Measurements from ENCODE around the gene TEP1. TPM values are rescaled to one million over a fixed set of nuclear protein-coding genes. Genes with fewer than 3 reads are reported as not detected.

The TEP1 gene
- total RNA-seq, 2 donors from 2014 or later: 6.9 to 11.9 TPM

DNA sequence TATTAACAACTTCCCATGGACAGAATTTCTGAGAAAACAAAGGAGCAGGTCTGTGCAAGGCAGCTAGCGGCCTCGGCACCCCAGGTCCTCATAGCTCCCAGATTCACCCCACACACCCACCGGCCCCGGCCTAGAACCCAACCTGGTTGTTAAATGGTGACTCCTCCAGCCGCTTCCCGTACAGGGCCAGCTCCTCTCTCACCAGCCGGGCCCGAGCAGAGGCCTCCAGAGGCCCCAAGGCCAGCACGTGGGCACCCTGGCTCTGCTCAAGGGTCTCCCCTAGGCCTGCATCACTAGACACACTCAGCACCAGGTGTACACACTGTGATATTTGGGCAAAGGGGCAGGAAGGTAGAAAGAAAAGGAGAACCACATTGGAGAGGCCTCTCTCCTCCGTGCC, 30.3 kb downstream of the TEP1 start:
- no peaks in the 10 kb centered on the region for H3K9me3 ChIP-seq
- TF ChIP-seq, protein P1, sequence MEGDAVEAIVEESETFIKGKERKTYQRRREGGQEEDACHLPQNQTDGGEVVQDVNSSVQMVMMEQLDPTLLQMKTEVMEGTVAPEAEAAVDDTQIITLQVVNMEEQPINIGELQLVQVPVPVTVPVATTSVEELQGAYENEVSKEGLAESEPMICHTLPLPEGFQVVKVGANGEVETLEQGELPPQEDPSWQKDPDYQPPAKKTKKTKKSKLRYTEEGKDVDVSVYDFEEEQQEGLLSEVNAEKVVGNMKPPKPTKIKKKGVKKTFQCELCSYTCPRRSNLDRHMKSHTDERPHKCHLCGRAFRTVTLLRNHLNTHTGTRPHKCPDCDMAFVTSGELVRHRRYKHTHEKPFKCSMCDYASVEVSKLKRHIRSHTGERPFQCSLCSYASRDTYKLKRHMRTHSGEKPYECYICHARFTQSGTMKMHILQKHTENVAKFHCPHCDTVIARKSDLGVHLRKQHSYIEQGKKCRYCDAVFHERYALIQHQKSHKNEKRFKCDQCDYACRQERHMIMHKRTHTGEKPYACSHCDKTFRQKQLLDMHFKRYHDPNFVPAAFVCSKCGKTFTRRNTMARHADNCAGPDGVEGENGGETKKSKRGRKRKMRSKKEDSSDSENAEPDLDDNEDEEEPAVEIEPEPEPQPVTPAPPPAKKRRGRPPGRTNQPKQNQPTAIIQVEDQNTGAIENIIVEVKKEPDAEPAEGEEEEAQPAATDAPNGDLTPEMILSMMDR (IDR thresholded peaks at IDR 0.05): no peak
- peaks cover 97% of the 10 kb centered on the region for H3K36me3 ChIP-seq
- no peaks in the 10 kb centered on the region for H3K4me1 ChIP-seq
- no peaks in the 10 kb centered on the region for H3K27me3 ChIP-seq
- H3K27ac ChIP-seq: no peak overlapping the region
- no peak for DNase-seq (ENCODE audit: low spot score)
- H3K4me3 ChIP-seq: no peak overlapping the region

DNA sequence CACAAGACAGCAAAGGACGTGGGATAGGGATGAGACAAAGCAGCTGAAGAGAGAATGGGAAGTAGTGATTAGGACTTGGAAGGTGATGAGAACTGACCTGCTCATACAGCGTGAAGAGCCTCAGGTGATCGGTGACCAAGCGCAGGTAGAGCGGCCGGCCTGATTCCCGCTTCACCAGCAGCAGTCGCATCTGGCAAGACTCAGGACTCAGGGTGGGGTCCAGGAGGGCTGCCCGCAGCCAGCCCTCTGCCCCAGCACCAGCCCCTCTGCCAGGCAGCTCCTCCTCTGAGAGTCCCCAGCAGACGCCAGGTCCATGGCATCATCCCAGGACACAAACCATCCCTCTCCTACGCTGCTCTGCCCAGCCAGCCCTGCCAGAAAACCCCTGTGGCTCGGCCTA, 30.8 kb downstream of the TEP1 start:
- Histone ChIP-seq H3K4me3 (no peak overlapping the region), H3K9me3 (no peaks in the 10 kb centered on the region), H3K36me3 (peaks cover 96% of the 10 kb centered on the region), H3K4me1 (no peaks in the 10 kb centered on the region), H3K27me3 (no peaks in the 10 kb centered on the region), H3K27ac (no peak overlapping the region)
- DNase-seq (ENCODE audit: low spot score): no peak
- TF ChIP-seq, protein P1 (IDR thresholded peaks at IDR 0.05): no peak

DNA sequence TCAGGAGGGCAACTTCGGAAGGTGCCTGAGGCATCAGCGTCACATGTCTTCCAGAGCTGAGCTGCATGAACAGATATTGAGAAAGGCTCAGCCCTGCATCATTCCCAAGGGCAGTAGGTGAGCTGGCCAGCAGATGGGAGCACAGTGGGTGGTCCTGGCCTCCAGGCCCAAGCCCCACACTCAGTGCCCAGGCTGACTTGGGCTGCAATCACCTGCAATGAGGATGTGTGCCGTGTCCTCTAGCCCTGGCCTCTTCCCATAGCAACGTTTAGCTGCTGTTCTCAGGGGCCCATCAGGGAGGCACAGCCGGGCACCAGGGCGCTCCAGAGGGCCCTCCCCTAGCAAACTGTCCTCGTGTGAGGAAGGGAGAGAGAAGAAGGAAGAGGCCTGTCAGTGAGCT, 32.0 kb downstream of the TEP1 start:
- H3K4me1 ChIP-seq: no peaks in the 10 kb centered on the region
- peaks cover 98% of the 10 kb centered on the region for H3K36me3 ChIP-seq
- no peaks in the 10 kb centered on the region for H3K9me3 ChIP-seq
- TF ChIP-seq, protein P1 (IDR thresholded peaks at IDR 0.05): no peak
- H3K27ac ChIP-seq: no peak overlapping the region
- DNase-seq (ENCODE audit: low spot score): no peak
- H3K4me3 ChIP-seq: no peak overlapping the region
- H3K27me3 ChIP-seq: no peaks in the 10 kb centered on the region

DNA sequence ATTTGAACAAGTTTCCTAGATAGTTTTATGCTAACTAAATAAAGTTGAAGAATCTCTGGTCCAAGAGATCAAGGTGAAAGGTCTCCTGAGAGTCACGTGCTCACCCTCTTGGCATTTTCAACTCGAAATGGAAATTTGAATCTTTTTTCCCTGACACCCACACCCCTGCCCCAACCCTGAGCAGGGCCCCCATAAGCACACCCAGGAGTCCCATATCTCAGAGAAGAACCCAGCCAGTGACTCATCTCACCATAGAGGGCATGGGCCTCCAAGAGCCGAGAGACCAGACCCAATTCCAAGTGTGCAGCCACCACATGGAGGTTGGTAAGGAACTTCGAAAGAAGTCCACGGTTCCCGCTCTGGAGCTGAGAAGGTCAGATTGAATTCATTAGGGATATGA, 32.6 kb downstream of the TEP1 start:
- Histone ChIP-seq H3K27me3 (no peaks in the 10 kb centered on the region), H3K4me3 (no peak overlapping the region), H3K4me1 (no peaks in the 10 kb centered on the region), H3K27ac (no peak overlapping the region), H3K36me3 (peaks cover 98% of the 10 kb centered on the region), H3K9me3 (no peaks in the 10 kb centered on the region)
- DNase-seq (ENCODE audit: low spot score): no peak
- TF ChIP-seq, protein P1 (IDR thresholded peaks at IDR 0.05): no peak

DNA sequence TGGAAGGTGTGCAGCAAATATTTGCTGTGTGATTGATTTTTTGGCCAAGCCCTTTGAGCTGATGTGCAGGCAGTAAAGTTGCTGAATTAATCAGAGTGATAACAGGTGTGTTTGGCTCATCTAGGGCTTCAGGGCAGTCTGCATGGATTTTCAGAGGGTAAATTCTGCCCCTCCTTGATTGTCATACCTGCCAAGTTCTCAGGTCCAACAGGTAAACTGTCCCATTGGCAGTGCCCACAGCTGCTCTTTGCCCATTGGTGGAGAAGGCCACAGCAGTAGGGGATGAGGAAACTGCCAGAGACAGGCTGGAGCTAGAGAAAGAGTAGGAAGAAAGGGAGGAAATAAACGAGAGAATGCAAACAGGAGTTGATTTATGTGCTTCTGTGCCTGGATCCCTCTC, 33.6 kb downstream of the TEP1 start:
- no peaks in the 10 kb centered on the region for H3K4me1 ChIP-seq
- H3K9me3 ChIP-seq: no peaks in the 10 kb centered on the region
- no peaks in the 10 kb centered on the region for H3K27me3 ChIP-seq
- H3K4me3 ChIP-seq: no peak overlapping the region
- no peak for DNase-seq (ENCODE audit: low spot score)
- TF ChIP-seq, protein P1 (IDR thresholded peaks at IDR 0.05): no peak
- no peak overlapping the region for H3K27ac ChIP-seq
- peaks cover 98% of the 10 kb centered on the region for H3K36me3 ChIP-seq

DNA sequence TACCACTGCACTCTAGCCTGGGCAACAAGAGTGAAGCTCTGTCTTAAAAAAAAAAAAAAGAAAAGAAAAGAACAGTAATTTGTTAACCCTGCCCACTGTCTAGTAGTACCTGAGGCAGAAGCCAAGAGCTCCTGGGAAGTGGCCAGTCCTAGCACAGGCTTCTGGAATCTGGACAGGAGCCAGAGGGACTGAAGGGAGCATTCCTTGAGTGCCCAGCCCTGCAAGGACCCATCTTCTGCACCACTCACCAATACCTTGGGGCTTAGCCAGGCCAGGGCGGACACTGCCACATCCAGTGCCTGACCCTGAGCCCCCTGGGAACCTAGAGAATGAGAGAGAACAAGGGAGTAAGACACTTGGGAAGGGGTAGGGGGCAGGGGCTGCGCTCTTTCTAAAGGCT, 36.1 kb downstream of the TEP1 start:
- DNase-seq (ENCODE audit: low spot score): no peak
- no peak overlapping the region for H3K27ac ChIP-seq
- peaks cover 96% of the 10 kb centered on the region for H3K36me3 ChIP-seq
- TF ChIP-seq, protein P1 (IDR thresholded peaks at IDR 0.05): no peak
- no peaks in the 10 kb centered on the region for H3K27me3 ChIP-seq
- no peaks in the 10 kb centered on the region for H3K9me3 ChIP-seq
- no peak overlapping the region for H3K4me3 ChIP-seq
- no peaks in the 10 kb centered on the region for H3K4me1 ChIP-seq

Measured in right atrium auricular region (tissue), 2 donors.